Activated CD4-positive, alpha-beta T cell treated with anti-CD3 and anti-CD28 coated beads for 4 hours (primary cell): ENCODE measurements around the gene ANKRD10.

Experiments
- DNase-seq, 2 donors: peaks; one replicate each; pipeline ENCODE4 v3.0.0-alpha.2; 2020

The ANKRD10 gene

GRCh38 chr13:110828705-110829104, 86.2 kb downstream of the ANKRD10 start:
- no peak for DNase-seq
